DLD1 (cell line): ENCODE results near the gene ANXA9.

Experiments used
- in situ Hi-C: cut with HindIII; loops from 2 replicates; pipeline ENCODE4 v1.10.0; 2017; ENCODE audit warnings: low sequenced_read_pairs

The ANXA9 gene

GRCh38 chr1:150974580-150975478 is 7.3 kb upstream of the ANXA9 start, which contains the start of gene CERS2:
Gene CERS2, minus strand, starts transcription at chr1:150974835. Its CDS starts 5,745 bp downstream, at chr1:150969090.
- in situ Hi-C loops, result no loop called here

- in situ Hi-C loops, result no loop called here
Observed at GRCh38 chr1:150976401-150976821, 5.7 kb upstream of the ANXA9 start.

- in situ Hi-C loops, result no loop called here
Observed at GRCh38 chr1:150976879-150977694, 5.0 kb upstream of the ANXA9 start.

- in situ Hi-C loops, result no loop called here
Observed at GRCh38 chr1:150979092-150980056, 2.7 kb upstream of the ANXA9 start.

- in situ Hi-C loops, result no loop called here
Observed at GRCh38 chr1:150981177-150981804, 801 bp upstream of the ANXA9 start.

GRCh38 chr1:150985179-150985825 is 3.2 kb downstream of the ANXA9 start:
- in situ Hi-C loops, result no loop called here

GRCh38 chr1:150987924-150988323 is 5.8 kb downstream of the ANXA9 start:
- in situ Hi-C loops, result no loop called here

- in situ Hi-C loops, result no loop called here
Observed at GRCh38 chr1:150992626-150993025, 10.5 kb downstream of the ANXA9 start.

GRCh38 chr1:150994248-150994647 is 12.2 kb downstream of the ANXA9 start:
- in situ Hi-C loops, result no loop called here

- in situ Hi-C loops, result no loop called here
Observed at GRCh38 chr1:150995460-150995859, 13.4 kb downstream of the ANXA9 start.

- in situ Hi-C loops, result no loop called here
Observed at GRCh38 chr1:150995896-150996295, 13.8 kb downstream of the ANXA9 start.

GRCh38 chr1:150997126-150997872 is 15.2 kb downstream of the ANXA9 start:
- in situ Hi-C loops, result no loop called here

- in situ Hi-C loops, result no loop called here
Observed at GRCh38 chr1:150997949-150998348, 15.9 kb downstream of the ANXA9 start.

GRCh38 chr1:150999051-150999674 is 17.1 kb downstream of the ANXA9 start:
- in situ Hi-C loops, result no loop called here

- in situ Hi-C loops, result no loop called here
Observed at GRCh38 chr1:150999926-151000325, 17.8 kb downstream of the ANXA9 start.

GRCh38 chr1:151000408-151000807 is 18.3 kb downstream of the ANXA9 start:
- in situ Hi-C loops, result no loop called here

- in situ Hi-C loops, result no loop called here
Observed at GRCh38 chr1:151001602-151002001, 19.5 kb downstream of the ANXA9 start.

GRCh38 chr1:151002051-151002450 is 20.0 kb downstream of the ANXA9 start:
- in situ Hi-C loops, result no loop called here
